HG03280 (cell line): ENCODE data around the gene STK32B.

Experiments used
- ATAC-seq: cut with Tn5 transposase; IDR thresholded peaks from one replicate; pipeline ENCODE4 v1.9.1; 2021; ENCODE audit warnings: mild to moderate bottlenecking, moderate library complexity; ENCODE audit not compliant: unreplicated experiment

Gene STK32B

DNA sequence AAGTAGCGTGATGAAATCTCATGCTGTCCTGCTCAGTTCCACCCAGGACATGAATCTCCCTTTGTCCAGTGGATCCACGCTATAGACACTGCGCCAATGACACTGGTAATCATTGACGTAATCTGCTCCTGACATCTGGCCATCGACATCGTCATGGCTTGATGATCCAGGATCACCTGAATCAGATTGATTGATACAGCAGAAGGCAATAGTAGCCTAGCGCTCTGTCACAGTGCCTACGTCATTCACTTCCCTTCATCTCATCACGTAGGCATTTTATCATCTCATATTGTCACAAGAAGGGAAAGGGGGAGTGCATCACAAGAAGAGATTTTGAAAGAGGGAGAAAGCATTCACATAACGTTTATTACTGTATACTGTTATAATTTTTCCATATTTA, 68.8 kb downstream of the STK32B start:
- ATAC-seq: no peak

DNA sequence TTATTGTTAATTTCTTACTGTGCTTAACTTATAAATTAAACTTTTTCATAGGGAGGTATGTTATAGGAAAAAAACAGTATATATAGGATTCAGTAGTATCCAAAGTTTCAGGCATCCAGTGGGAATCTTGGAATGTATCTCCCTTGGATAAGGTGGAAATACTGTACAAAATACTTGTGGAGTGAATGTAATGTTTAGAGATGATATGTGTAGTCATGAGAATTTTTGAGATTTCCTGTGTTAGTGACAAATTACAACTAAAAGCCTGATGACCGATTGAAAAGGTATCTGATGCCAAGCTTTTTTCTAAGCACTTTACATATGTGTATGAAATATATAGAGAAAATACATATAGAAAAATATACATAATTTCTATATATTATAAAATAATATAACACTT, 69.2 kb downstream of the STK32B start:
- ATAC-seq: no peak

DNA sequence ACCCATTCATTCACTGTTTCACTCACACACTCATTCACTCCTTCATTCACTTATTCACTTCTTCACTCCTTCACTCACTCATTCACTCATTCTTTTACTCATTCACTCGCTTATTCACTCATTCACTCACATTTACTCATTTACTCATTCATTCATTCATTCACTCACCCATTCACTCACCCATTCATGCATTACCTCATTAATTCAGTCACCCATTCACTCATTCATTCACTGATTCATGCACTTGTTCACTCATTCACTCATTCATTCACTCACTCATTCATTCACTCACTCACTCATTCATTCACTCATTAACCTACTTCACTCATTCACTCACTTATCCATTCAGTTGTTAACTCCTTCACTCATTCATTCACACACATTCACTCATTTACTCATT, 70.8 kb downstream of the STK32B start:
- no peak for ATAC-seq

DNA sequence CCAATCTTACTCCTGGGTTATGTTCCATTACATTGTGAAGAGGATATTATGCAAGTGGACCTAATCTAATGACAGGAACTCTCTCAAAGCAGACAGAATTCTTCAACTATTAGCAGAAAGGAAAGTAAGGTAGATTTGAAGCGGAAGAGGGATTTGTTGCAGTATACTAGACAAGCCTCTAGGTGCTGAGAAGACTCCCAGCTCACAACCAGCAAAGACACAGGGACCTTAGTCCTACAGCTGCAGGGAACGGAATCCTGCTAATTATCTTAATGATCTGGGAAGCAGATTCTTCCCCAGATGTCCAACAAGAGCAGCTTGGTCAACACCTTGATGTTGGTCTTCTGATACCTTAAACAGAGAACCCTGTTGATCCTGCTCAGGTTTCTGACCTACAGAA, 73.6 kb downstream of the STK32B start:
- no peak for ATAC-seq

DNA sequence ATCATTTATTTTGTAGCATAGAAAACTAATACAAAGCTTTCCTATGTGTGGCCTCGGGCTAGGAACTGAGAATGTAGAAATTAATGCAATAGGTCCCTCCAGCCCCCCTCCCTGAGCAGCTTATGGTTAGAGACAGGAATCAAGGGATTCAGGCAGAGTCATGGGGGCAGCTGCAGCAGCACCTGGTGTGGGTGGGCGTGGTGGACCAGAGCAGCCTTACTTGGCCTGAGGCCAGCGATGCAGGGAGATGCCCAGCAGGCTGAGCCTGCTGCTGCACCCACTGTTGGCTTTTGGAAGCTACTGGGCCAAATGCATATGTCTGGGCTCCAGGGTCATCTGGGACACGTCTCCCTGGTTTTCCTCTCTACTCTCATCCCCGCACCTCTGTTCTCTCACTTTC, 74.0 kb downstream of the STK32B start:
- ATAC-seq: no peak

DNA sequence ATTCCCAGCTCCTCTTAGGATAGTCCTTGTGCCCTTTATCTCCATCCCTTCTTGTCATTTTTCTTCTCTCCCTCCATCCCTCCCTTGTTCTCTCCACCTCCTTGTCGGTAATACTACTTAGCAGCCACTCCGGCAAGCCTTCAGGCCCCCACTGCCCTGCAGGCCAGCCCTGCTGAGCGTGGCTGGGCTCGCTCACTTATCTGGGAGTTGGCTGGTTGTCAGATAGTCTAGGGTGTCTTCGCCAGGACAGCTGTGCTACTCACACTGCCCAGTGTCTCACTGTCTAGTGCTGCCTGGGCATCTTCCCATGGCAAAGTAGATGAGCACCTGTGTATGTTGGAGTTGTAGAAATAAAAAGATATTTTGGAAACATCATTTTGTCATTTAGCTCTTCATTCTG, 75.0 kb downstream of the STK32B start:
- ATAC-seq: no peak

DNA sequence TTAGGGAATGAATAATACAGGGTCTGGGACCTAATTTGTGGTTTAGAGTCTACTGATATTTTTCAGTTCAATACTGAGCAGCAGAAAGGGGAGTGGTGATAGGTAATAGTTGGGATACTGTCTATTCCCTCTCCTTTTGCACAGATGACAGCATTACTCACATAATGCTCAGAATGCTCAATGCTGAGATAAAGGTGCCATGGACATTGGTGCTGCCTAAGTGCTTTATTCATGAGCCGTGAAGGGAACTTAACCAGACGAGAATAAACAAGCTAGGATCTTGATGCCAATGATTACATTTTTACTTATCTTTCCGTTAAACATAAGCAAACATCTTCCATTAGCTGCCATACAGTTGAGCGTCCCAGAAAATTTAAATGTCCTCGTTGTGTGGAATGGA, 75.6 kb downstream of the STK32B start:
- ATAC-seq: no peak

DNA sequence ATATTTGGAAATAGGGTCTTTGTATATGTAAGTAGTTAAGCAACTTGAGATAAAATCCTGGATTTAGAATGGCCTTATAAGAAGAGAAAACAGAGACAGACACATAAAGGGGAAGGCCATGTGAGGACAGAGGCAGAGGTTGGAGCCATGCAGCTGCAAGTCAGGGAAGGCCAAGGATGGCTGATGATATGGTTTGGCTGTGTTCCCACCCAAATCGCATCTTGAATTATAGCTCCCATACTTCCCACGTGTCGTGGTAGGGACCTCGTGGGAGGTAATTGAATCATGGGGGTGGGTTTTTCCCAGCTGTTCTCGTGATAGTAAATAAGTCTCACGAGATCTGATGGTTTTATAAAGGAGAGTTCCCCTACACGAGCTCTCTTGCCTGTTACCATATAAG, 76.3 kb downstream of the STK32B start:
- no peak for ATAC-seq

DNA sequence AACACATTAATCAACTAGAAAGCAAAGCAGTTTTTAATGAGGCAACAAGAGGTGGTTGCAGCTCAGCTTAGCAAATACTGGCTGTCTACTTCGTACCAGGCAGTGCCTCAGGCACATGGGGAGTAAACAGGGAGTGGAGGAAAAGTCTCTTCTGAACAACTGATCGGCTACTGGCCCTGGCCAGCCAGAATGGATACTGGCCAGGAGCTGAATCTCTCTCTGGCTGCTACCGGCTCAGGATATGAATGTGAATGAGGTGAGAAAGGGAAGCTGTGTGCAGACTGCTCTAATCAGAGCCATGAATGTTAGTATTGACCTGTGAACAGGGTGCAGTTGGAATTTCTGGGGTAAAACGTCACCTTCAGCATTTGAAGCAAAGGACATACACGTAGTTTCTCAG, 77.3 kb downstream of the STK32B start:
- no peak for ATAC-seq

DNA sequence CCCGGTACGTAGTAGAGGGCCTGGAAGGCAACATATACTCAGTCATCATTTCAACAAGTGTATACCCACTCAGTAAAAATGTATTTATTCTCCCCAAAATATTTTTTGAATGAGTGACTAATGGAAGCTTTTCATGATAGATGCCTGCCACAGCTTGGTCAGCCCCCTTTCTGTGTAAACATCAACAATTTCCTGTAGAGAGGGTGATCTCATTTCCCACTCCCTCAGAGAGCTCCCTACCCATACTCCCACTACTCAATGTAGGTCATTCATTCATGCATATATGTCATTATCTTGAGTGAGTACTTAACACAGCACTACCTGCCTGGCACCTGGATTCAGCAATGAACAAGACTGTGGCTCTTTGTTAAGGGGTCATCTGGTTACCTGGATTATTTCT, 81.9 kb downstream of the STK32B start:
- ATAC-seq: no peak

DNA sequence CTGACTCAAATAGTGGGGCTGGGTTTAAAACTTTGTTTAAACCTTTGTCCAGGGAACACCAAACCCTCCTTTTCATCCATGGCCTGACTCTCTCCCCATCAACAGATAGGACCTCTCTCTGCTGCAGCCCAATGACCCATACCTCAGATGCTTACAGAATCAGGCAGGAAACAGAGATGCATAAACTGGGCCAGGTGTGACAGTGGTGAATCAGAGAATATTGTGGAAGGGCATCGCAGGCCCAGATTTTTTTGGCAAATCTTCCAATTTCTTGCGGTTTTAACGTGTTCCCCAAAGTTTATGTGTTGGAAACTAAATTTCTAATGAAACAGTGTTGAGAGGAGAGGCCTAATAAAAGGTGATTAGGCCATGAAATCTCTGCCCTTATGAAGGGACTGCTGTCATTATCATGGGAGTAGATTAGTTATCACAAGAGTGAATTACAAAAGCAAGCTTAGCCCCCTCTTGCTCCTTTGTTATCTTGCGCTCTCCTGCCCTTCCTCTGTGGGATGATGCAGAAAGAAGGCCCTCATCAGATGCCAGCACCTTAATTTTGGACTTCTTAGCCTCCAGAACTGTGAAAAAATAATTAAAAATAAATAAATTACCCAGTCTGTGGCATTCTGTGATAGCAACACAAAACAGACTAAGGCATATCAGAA, 82.8 kb downstream of the STK32B start:
- no peak for ATAC-seq

DNA sequence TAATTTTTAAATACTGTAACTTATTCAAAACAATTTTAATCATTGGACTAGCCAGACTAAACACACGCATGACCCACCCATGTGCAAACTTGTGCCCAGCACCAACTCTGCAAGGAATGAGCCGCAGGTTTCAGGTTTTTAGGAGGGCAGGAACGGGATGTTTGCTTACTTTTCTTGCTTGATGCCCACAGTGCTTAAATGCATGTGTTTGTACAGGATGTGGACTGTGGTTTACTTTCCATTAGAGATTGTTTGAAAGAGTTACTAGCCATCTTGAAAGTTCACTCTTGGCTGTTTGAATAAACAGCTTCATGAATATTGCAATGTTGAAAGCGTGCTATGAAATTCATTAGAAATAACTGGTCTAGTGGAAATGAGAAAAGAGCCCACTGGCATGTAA, 83.3 kb downstream of the STK32B start:
- ATAC-seq: no peak

DNA sequence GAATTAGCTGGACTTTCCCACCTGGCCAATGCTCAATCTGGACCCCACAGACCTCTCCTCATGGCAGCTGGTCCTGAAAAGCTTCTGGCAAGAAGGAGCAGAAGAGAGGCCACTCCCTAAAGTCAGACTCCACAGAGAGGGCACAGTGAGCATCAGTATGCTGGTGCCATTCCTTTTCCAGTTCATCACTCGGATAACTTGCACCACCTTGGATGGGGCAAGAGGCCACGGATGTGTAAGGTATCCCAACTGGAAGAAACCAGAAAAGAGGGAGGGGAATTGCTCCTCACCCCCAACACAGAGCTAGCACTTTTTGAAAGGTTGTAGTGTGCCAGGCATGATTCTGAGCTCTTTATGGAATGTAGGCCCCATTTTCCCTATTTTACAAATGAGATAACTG, 85.9 kb downstream of the STK32B start:
- ATAC-seq: no peak

DNA sequence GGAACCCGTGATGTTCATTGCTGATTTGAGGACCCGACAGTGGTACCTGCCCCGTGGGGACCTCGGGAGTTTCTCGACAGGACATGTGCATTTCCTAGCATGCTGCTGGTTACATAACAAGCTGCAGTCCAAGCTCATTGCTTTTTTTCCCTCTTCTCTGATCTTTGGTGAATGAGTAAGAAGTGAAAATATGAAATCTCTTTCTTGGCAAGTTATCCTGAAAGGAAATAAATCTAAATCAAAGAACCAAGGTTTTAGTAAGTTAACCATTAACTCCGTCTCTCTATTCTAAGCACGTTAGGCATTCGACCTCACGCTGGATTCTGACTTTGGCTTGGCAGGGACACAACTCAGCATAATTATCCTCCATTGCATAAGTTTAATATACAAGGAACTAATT, 86.6 kb downstream of the STK32B start:
- ATAC-seq: no peak

DNA sequence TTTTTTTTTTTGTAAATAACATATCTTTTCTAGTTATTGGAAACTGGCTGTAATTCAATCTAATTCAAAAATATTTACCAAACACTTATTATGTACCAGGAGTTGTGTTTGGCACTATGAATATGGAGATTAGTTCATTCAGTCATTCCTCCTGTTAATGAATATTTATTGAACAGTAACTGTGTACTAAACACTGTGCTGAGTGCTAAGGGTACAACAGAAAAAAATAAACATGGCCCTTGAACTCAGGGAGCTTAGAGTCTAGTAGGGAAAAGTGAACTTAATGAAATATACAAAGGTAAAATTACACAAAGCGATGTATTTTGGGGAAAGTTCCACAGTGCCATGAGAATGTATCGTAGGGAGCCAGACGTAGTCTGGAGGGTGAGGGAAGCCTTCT, 87.1 kb downstream of the STK32B start:
- ATAC-seq: no peak

DNA sequence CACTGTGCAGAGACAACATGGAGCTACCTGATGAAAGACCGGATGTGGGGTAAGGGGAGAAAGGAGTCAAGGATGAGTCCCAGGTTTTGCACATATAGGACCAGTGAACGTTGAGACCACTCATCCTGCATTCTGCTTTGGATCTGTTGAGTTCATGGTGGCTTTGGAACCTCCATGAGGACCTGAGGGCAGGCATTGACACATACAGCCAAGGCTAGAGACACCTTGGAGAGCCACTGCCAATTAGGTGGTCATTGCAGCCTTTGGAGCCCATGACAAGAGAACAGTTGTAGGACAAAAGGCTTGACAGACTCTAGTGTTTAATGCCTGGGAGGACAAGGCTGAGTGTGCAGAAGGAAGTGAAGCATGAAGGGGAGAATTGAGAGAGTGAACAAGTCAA, 87.9 kb downstream of the STK32B start:
- ATAC-seq: no peak

DNA sequence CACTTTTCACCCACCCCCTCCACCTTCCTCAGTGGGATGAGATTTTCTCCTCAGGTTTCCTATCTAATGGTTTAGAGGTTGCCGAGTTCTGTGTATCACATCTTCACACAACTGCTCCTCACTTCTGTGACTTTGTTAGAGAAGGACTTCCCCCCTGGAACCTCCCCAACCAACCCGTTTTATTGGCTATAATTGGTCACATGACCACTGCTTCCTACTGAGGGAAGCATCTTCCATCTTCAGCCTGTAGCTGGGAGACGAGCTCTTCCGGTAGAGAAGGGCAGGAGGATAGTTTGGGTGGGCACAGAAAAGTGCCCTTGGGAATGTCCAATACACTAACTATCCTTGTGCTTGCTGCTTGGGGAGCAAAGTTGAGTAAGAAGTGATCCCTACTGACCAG, 90.5 kb downstream of the STK32B start:
- ATAC-seq: no peak

DNA sequence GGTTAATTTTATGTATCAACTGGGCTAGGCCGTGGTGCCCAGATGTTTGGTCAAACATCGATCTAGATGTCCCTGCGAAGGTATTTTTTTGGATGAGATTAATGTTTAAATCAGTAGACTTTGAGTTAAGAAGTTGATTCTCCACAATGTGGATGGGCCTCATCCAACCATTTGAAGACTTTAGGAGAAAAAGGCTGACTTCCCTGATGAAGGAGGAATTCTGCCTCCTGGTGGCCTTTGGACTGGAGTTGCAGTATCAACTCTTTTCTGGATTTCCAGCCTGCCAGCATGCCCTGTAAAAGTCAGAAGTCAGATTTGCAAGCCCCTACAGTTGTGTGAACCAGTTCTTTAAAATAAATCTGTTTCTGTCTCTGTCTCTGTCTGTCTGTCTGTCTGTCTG, 91.4 kb downstream of the STK32B start:
- ATAC-seq: no peak

DNA sequence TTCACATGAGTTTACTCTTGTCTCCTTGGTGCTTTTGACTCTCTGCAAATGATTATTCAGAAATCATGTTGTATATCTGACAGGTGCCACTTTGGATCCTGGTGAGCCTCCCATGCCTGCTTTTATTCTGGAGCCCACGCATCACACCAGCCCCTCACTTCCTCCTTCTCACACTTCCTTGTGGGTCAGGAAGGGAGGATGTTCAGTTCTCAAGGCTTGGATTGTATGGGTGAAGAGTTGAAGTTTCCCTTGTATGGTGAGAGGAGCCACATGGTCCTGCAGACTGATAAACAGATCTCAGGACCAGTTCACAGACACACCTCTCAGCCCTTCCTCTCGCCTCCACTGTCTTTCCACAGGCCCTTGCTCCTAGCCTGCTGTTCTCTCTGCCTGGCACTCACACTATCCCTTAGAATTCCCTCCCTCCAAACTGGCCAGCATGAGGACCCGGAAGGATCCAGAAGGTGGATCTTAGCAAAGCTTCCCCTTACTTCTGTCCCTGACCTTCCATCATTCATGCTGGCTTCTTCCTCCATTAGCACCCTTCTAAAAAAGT, 92.1 kb downstream of the STK32B start:
- ATAC-seq: no peak

DNA sequence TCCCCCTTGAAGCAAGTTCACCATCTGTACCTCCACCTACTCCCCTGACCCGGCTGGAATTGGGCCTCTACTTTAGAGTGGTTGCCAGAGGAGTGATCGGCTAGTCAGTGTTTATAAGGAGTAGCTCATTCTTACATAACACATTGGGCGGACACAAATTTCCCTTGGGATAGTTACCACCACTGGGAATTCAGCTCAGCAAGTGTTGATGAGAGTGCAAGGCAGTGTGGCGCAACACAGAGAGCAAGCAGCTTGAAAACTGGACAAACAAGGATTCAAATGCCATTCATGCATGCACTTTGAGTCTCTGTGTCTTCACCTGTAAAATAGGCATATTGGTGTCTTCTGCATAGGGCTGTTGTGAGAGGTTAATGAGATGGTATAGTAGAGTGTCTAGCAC, 92.7 kb downstream of the STK32B start:
- no peak for ATAC-seq

DNA sequence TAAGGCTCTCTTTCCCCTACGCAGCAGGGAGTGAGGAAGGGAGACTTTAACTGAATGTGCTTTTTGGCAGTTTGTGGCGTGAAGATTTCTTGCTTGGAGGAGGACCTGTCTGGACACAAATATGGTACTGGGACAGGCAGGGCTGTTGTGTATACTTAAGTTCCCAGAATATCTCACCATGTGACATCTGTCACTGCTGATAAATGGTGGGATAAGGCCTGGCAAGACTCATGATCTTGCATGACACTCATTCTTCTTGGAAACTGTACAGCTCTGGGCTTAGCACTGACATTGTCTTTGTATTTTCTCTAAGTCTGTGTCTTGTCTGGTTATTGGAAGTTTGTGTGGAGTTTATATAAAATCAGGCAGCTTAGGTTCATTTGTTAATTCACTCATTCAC, 93.1 kb downstream of the STK32B start:
- ATAC-seq: no peak

DNA sequence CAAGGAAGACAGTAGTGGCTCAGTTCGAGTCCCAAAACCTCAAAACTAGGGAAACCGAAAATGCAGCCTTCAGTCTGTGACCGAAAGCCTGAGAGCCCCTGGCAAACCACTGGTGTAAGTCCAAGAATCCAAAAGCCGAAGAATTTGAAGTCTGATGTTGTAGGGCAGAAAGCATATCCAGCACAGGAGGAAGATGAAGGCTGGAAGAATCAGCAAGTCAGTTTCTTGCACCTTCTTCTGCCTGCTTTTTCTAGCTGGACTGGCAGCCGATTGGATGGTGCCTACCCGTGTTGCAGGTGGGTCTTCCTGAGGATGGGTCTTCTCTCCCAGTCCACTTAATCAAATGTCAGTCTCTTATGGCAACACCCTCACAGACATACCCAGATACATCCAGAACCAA, 95.0 kb downstream of the STK32B start:
- ATAC-seq: no peak

DNA sequence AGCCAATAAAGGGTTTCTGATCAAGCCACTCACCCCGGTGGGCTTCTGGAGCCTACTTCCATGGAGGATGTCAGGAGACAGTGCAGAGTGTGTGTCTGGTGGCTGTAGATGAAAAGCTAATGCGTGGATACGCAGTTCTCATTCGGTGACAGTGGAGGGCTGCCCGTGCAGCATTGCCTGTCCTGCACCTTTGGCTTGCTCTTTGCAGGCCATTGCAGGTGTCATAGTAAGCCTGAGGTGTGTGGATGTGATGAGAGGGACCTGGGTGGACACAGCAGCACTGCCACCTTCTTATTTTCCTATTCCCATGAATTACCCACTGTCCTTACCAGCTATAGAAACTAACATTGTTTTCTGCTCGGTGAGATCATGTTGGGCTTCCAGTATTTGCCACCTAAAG, 101.2 kb downstream of the STK32B start:
- no peak for ATAC-seq
